HCT116 (cell line): ENCODE results near the gene AFAP1L2. TPM values are rescaled to one million over a fixed set of nuclear protein-coding genes. Genes with fewer than 3 reads are reported as not detected.

Source experiments
- ATAC-seq: fragments of 200-7000 bp; cut with Tn5 transposase; 2 replicates; pipeline ENCODE4 v1.9.1; 2020; ENCODE audit warnings: mild to moderate bottlenecking, moderate library complexity
- BruUV-seq: library from RNA; stranded (reverse); fragments of 400-500 nt; replicated peaks from 2 replicates; lab custom pipeline; 2021; lab: Mats Ljungman, UMichigan
- CTCF ChIA-PET: fragments of 300-600 bp; sonication (Branson Sonifier 250); formaldehyde crosslinking; loops from one replicate; lab custom pipeline; 2021; ENCODE audit warnings: antibody characterized with exemption; lab: Charles Lee
- POLR2A ChIA-PET: fragments of 300-600, 350-600 bp; sonication (Branson Sonifier 250); formaldehyde crosslinking; loops from one replicate; lab custom pipeline; 2021; ENCODE audit warnings: antibody characterized with exemption; lab: Charles Lee
- RAD21 ChIA-PET, 2 experiments: fragments of 300-600 bp; sonication (Branson Sonifier 250); formaldehyde crosslinking; loops; one replicate each; lab custom pipeline; 2023; ENCODE audit warnings: low total read pairs in 2 of 2; ENCODE audit not compliant: uncharacterized antibody in 2 of 2, unreplicated experiment in 2 of 2, low non-redundant PET in 1 of 2; lab: Charles Lee
- DNase-seq: peaks from one replicate; pipeline ENCODE4 v3.0.0-alpha.2; 2010; ENCODE audit warnings: low read depth, low spot score
- H2AFZ ChIP-seq: fragments of 200-600 bp; shearing (Covaris generic), sonication (generic); 2 replicates; pipeline ENCODE4 v1.6.1; 2017; ENCODE audit warnings: low read depth, mixed run types, mixed read lengths, antibody characterized with exemption, low read length; ENCODE audit not compliant: poor library complexity, severe bottlenecking
- H3K27ac ChIP-seq: 2 replicates; pipeline ENCODE4 v1.5.1; 2012; ENCODE audit warnings: low read depth, low read length
- H3K27me3 ChIP-seq: fragments of 200-600 bp; sonication (generic); 2 replicates; pipeline ENCODE4 v1.6.1; 2016; ENCODE audit warnings: mixed run types, low read length, mixed read lengths; ENCODE audit not compliant: insufficient read depth
- H3K36me3 ChIP-seq, 2 experiments: fragments of 200-500 bp in 1 of 2; fragments of 200-600 bp in 1 of 2; sonication (Bioruptor generic) in 1 of 2; sonication (generic) in 1 of 2; 2 replicates each; pipeline versions ENCODE4 v1.5.1 to v1.6.1; 2014 to 2016; ENCODE audit warnings: low read length in 2 of 2, inconsistent platforms in 1 of 2, mixed read lengths in 1 of 2, mixed run types in 1 of 2; ENCODE audit not compliant: insufficient read depth in 2 of 2, control insufficient read depth in 1 of 2
- H3K4me1 ChIP-seq, 2 experiments: fragments of 200-600 bp in 1 of 2; sonication (generic) in 1 of 2; 2 replicates each; pipeline versions ENCODE4 v1.5.1 to v1.6.1; 2012 to 2017; ENCODE audit warnings: low read length in 2 of 2, inconsistent platforms in 1 of 2, mild to moderate bottlenecking in 1 of 2, mixed read lengths in 1 of 2, mixed run types in 1 of 2, moderate library complexity in 1 of 2; ENCODE audit not compliant: insufficient read depth in 2 of 2, control insufficient read depth in 1 of 2
- H3K4me2 ChIP-seq: fragments of 200-600 bp; sonication (generic); 2 replicates; pipeline ENCODE4 v1.6.1; 2017; ENCODE audit warnings: mixed run types, low read length, mixed read lengths
- H3K4me3 ChIP-seq, 2 experiments: fragments of 200-600 bp in 1 of 2; sonication (generic) in 1 of 2; replicated peaks in 1 of 2; 2 replicates each; pipeline ENCODE4 v1.5.1; 2011 to 2016; ENCODE audit warnings: low read length in 2 of 2, control low read depth in 1 of 2, low read depth in 1 of 2, mild to moderate bottlenecking in 1 of 2, mixed read lengths in 1 of 2, mixed run types in 1 of 2
- H3K79me2 ChIP-seq: fragments of 200-600 bp; sonication (generic); 2 replicates; pipeline ENCODE4 v1.6.1; 2017; ENCODE audit warnings: mild to moderate bottlenecking, mixed run types, low read length, moderate library complexity, mixed read lengths; ENCODE audit not compliant: insufficient read depth
- H3K9ac ChIP-seq: fragments of 200-600 bp; sonication (generic); 2 replicates; pipeline ENCODE4 v1.6.1; 2016; ENCODE audit warnings: low read length, mixed read lengths
- H3K9me2 ChIP-seq: fragments of 200-600 bp; sonication (generic), shearing (Covaris generic); 2 replicates; pipeline ENCODE4 v1.6.1; 2017; ENCODE audit warnings: mixed run types, mild to moderate bottlenecking, moderate library complexity; ENCODE audit not compliant: insufficient read depth
- H3K9me3 ChIP-seq, 2 experiments: fragments of 200-500 bp in 1 of 2; fragments of 200-600 bp in 1 of 2; sonication (Bioruptor generic) in 1 of 2; sonication (generic) in 1 of 2; 2 replicates each; pipeline ENCODE4 v1.6.1; 2014 to 2017; ENCODE audit warnings: low read length in 2 of 2, mixed read lengths in 2 of 2, inconsistent platforms in 1 of 2, low read depth in 1 of 2, mild to moderate bottlenecking in 1 of 2, mixed run types in 1 of 2, moderate library complexity in 1 of 2; ENCODE audit not compliant: control insufficient read depth in 1 of 2, insufficient read depth in 1 of 2
- H4K20me1 ChIP-seq: fragments of 200-600 bp; sonication (generic), shearing (Covaris generic); 2 replicates; pipeline ENCODE4 v1.6.1; 2017; ENCODE audit warnings: mixed run types, mild to moderate bottlenecking, moderate library complexity; ENCODE audit not compliant: insufficient read depth
- ELF1 ChIP-seq: IDR thresholded peaks from 2 replicates; pipeline ENCODE4 v1.6.1; 2012; ENCODE audit warnings: low read depth, borderline replicate concordance
- FOSL1 ChIP-seq: IDR thresholded peaks from 2 replicates; pipeline ENCODE4 v1.6.1; 2012; ENCODE audit warnings: low read depth
- REST ChIP-seq: IDR thresholded peaks from 2 replicates; pipeline ENCODE4 v1.6.1; 2012; ENCODE audit warnings: low read depth
- SIN3A ChIP-seq: IDR thresholded peaks from 2 replicates; pipeline ENCODE4 v1.6.1; 2012; ENCODE audit warnings: low read depth
- ZNF274 ChIP-seq: fragments of 200-500 bp; sonication (Bioruptor generic); IDR thresholded peaks from 2 replicates; pipeline ENCODE4 v1.6.1; 2014; ENCODE audit warnings: mild to moderate bottlenecking, low read depth, low read length, inconsistent platforms
- intact Hi-C: fragments of 100-400 bp; cut with micrococcal nuclease; formaldehyde crosslinking; loops from 2 replicates; pipeline ENCODE4 v1.10.0; 2022
- total RNA-seq: library from RNA; stranded (reverse); gene quantifications from one replicate; pipeline ENCODE4 v1.2.1, GENCODE V29; 2021; ENCODE audit not compliant: unreplicated experiment

The AFAP1L2 gene
- total RNA-seq, 1 experiment from 2014 or later, result 0.93 TPM

GRCh38 chr10:114346176-114347031 lies 57.9 kb downstream of the AFAP1L2 start:
- ATAC-seq (no peak), DNase-seq (no peak)
- no peaks in the 10 kb centered on the region for H3K36me3 ChIP-seq
- H3K27ac ChIP-seq, result no peak overlapping the region
- H3K27me3 ChIP-seq, result peaks cover 12% of the 10 kb centered on the region; the same call in 1 of the 2 replicates
- no peak for TF ChIP-seq REST
- TF ChIP-seq ZNF274, result no peak
- no peak for TF ChIP-seq SIN3A
- no peak for TF ChIP-seq ELF1
- no peak for TF ChIP-seq FOSL1
- intact Hi-C loops, result no loop called here
- POLR2A ChIA-PET, result no interaction called here
- H3K4me1 ChIP-seq, result no peaks in the 10 kb centered on the region
- H3K9me3 ChIP-seq, result no peaks in the 10 kb centered on the region
- H2AFZ ChIP-seq, result no peak overlapping the region
- RAD21 ChIA-PET, result no interaction called here
- CTCF ChIA-PET, result no interaction called here
- no peak overlapping the region for H3K9ac ChIP-seq
- BruUV-seq, result no TSS peak
- no peaks in the 10 kb centered on the region for H4K20me1 ChIP-seq
- H3K4me3 ChIP-seq, result no peak overlapping the region
- no peak overlapping the region for H3K4me2 ChIP-seq
- H3K79me2 ChIP-seq, result no peaks in the 10 kb centered on the region
- H3K9me2 ChIP-seq, result no peaks in the 10 kb centered on the region
